Breast epithelium (tissue), 4 donors: Measurements from ENCODE around the gene PLEKHA8. TPM values are rescaled to one million over a fixed set of nuclear protein-coding genes. Genes with fewer than 3 reads are reported as not detected.

Experiments used
- DNase-seq, 2 donors: peaks; one replicate each; pipeline ENCODE4 v3.0.0-alpha.2; 2019; ENCODE audit warnings: low spot score in 2 of 2
- H3K27ac ChIP-seq, 2 donors: fragments of 200-600 bp; sonication (generic) in 1 of 2; one replicate each; pipeline ENCODE4 v1.5.1; 2016 to 2019; ENCODE audit warnings: mild to moderate bottlenecking in 1 of 2
- H3K27me3 ChIP-seq, 2 donors: fragments of 200-600 bp; sonication (generic) in 1 of 2; one replicate each; pipeline versions ENCODE4 v1.5.1 to v1.6.0; 2017 to 2019; ENCODE audit warnings: control low read depth in 1 of 2, mild to moderate bottlenecking in 1 of 2
- H3K36me3 ChIP-seq: fragments of 200-600 bp; one replicate; pipeline ENCODE4 v1.5.1; 2019
- H3K4me1 ChIP-seq, 2 donors: fragments of 200-600 bp; sonication (generic); one replicate each; pipeline ENCODE4 v1.5.1; 2016 to 2019; ENCODE audit warnings: control low read depth in 1 of 2
- H3K4me3 ChIP-seq, 3 donors: fragments of 200-600 bp; sonication (generic); 1 replicate in 2 of 3; 2 replicates in 1 of 3; pipeline ENCODE4 v1.5.1; 2016 to 2019; ENCODE audit warnings: mild to moderate bottlenecking in 3 of 3, moderate library complexity in 2 of 3
- H3K9me3 ChIP-seq, 2 donors: fragments of 200-600 bp; sonication (generic) in 1 of 2; one replicate each; pipeline ENCODE4 v1.5.1; 2016 to 2019; ENCODE audit warnings: control low read depth in 1 of 2
- POLR2A ChIP-seq: fragments of 450-650 bp; IDR thresholded peaks from one replicate; pipeline ENCODE4 v1.6.1; 2016; ENCODE audit warnings: antibody characterized with exemption, mild to moderate bottlenecking, moderate library complexity
- POLR2AphosphoS5 ChIP-seq, 3 donors: sonication (generic); formaldehyde crosslinking; IDR thresholded peaks; one replicate each; pipeline ENCODE4 v1.6.1; 2017; ENCODE audit warnings: antibody characterized with exemption in 3 of 3
- intact Hi-C: fragments of 100-400 bp; cut with DNase I; formaldehyde crosslinking; loops from one replicate; pipeline ENCODE4 v1.15.1; 2023; ENCODE audit warnings: low total_unique reads
- total RNA-seq, 3 donors: library from RNA; depleted of rRNA; stranded (reverse); fragments of >200 nt; gene quantifications; one replicate each; pipeline ENCODE4 v1.1.0, GENCODE V29; 2016
- TF ChIP-seq, protein P1 (sequence below), 3 donors: fragments of 450-650 bp; IDR thresholded peaks; one replicate each; pipeline ENCODE4 v1.5.1; 2016 to 2017; ENCODE audit warnings: antibody characterized with exemption in 3 of 3, mild to moderate bottlenecking in 3 of 3, moderate library complexity in 3 of 3

PLEKHA8 gene
- total RNA-seq, 3 donors from 2014 or later: 7.5 to 15.1 (median 14.0) TPM

DNA sequence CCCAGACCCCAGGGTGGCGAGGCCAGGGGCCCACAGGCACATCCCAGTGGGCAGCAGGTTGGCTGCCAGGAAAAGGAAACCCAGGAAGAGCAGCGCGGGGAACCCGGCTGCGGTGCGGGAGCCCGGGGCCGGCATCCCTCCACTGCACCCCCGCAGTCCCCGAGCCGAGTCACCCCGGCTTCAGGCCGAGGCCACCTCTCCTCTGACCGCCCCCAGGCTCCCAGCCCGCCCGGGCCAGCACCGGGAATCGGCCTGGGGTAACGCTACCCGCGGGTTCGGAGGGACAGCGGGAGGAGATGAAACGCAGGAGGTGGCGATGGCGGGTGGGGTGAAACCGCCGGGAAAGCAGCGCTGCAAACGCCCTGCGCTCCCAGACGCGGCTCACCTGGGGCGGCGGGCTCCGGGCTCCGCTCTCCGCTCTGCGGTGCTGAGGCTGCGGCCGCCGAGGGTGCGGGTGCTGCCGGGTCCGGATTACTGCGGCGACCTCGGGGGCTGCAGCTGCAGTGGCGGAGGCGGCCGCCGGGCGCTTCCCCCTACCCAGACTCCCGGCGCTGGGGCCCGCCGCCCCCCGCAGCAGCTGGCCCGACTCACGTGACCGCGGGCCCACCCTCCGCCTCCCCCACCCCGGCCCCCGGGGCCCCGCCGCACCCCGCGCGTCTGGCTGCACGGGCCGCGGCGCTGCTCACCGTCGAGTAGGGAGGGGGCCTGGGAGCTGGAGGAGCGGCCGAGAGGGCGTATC, 38.8 kb upstream of the PLEKHA8 start, which contains the start of gene SCRN1:
SCRN1 (minus strand) TSS at position 545 of the 739 bp plus-strand sequence. CDS start 20,734 bp downstream, outside the sequence.
- H3K36me3 ChIP-seq: no peaks in the 10 kb centered on the region
- no peaks in the 10 kb centered on the region for H3K27me3 ChIP-seq
- H3K27ac ChIP-seq: peak within 1 kb of the TSS; percentile 90 to 94
- H3K4me1 ChIP-seq: no peaks in the 10 kb centered on the region
- H3K9me3 ChIP-seq: peaks cover 6 to 21% of the 10 kb centered on the region in 2 donors
- no peak for DNase-seq
- TF ChIP-seq POLR2A (no peak), POLR2AphosphoS5 (IDR thresholded peaks at IDR 0.05) (peak in 1 of 3 donors; percentile 19)
- TF ChIP-seq, protein P1, sequence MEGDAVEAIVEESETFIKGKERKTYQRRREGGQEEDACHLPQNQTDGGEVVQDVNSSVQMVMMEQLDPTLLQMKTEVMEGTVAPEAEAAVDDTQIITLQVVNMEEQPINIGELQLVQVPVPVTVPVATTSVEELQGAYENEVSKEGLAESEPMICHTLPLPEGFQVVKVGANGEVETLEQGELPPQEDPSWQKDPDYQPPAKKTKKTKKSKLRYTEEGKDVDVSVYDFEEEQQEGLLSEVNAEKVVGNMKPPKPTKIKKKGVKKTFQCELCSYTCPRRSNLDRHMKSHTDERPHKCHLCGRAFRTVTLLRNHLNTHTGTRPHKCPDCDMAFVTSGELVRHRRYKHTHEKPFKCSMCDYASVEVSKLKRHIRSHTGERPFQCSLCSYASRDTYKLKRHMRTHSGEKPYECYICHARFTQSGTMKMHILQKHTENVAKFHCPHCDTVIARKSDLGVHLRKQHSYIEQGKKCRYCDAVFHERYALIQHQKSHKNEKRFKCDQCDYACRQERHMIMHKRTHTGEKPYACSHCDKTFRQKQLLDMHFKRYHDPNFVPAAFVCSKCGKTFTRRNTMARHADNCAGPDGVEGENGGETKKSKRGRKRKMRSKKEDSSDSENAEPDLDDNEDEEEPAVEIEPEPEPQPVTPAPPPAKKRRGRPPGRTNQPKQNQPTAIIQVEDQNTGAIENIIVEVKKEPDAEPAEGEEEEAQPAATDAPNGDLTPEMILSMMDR (IDR thresholded peaks at IDR 0.05): peak in 1 of 3 donors; percentile 10
- intact Hi-C loops: no loop called here
- peak within 1 kb of the TSS; percentile 82 to 93 (median 88) for H3K4me3 ChIP-seq

- intact Hi-C loops: no loop called here
Observed at GRCh38 chr7:29990931-29991330, 37.3 kb upstream of the PLEKHA8 start.

GRCh38 chr7:29991937-29992336, 36.3 kb upstream of the PLEKHA8 start:
- intact Hi-C loops: no loop called here
- H3K4me3 ChIP-seq: no peak overlapping the region
- TF ChIP-seq POLR2A (no peak), POLR2AphosphoS5 (IDR thresholded peaks at IDR 0.05) (no peak)
- TF ChIP-seq, protein P1 (IDR thresholded peaks at IDR 0.05): no peak
- peaks cover 9 to 21% of the 10 kb centered on the region in 2 donors for H3K9me3 ChIP-seq
- no peaks in the 10 kb centered on the region for H3K4me1 ChIP-seq
- H3K27me3 ChIP-seq: no peaks in the 10 kb centered on the region
- H3K36me3 ChIP-seq: no peaks in the 10 kb centered on the region
- no peak overlapping the region for H3K27ac ChIP-seq
- DNase-seq: no peak

More at GRCh38 chr7:29990931-29991330, 37.3 kb upstream of the PLEKHA8 start:
- DNase-seq: no peak
- Histone ChIP-seq H3K36me3 (no peaks in the 10 kb centered on the region), H3K4me3 (no peak overlapping the region), H3K9me3 (peaks cover 6 to 21% of the 10 kb centered on the region in 2 donors), H3K27ac (no peak overlapping the region), H3K27me3 (no peaks in the 10 kb centered on the region), H3K4me1 (no peaks in the 10 kb centered on the region)
- TF ChIP-seq POLR2A: no peak
- TF ChIP-seq POLR2AphosphoS5 (IDR thresholded peaks at IDR 0.05): no peak
- TF ChIP-seq, protein P1 (IDR thresholded peaks at IDR 0.05): no peak

GRCh38 chr7:29993140-29993539, 35.1 kb upstream of the PLEKHA8 start:
- intact Hi-C loops: no loop called here
- Histone ChIP-seq H3K27ac (no peak overlapping the region), H3K9me3 (peaks cover 9 to 21% of the 10 kb centered on the region in 2 donors), H3K27me3 (no peaks in the 10 kb centered on the region), H3K4me3 (no peak overlapping the region), H3K4me1 (no peaks in the 10 kb centered on the region), H3K36me3 (no peaks in the 10 kb centered on the region)
- DNase-seq: no peak
- TF ChIP-seq, protein P1 (IDR thresholded peaks at IDR 0.05): no peak
- TF ChIP-seq POLR2A: no peak
- TF ChIP-seq POLR2AphosphoS5 (IDR thresholded peaks at IDR 0.05): no peak

GRCh38 chr7:29995652-29996051, 32.6 kb upstream of the PLEKHA8 start:
- Histone ChIP-seq H3K27me3 (no peaks in the 10 kb centered on the region), H3K36me3 (no peaks in the 10 kb centered on the region), H3K9me3 (peaks cover 9 to 21% of the 10 kb centered on the region in 2 donors), H3K27ac (no peak overlapping the region), H3K4me1 (no peaks in the 10 kb centered on the region), H3K4me3 (no peak overlapping the region)
- intact Hi-C loops: no loop called here
- TF ChIP-seq, protein P1 (IDR thresholded peaks at IDR 0.05): no peak
- TF ChIP-seq POLR2AphosphoS5 (IDR thresholded peaks at IDR 0.05): no peak
- no peak for TF ChIP-seq POLR2A
- no peak for DNase-seq
